ENCODE results near the gene PARP8. TPM values are rescaled to one million over a fixed set of nuclear protein-coding genes. Genes with fewer than 3 reads are reported as not detected.

Gene PARP8
- total and polyA plus RNA-seq, 7 experiments from 2014 or later: 45.7 to 188 (median 121) TPM

- peak; percentile 75 for ATAC-seq
- Mint-ChIP-seq H3K9me3 (peaks cover 0 to 4% (median 0%) of the 10 kb centered on the region in 11 donors), H3K36me3 (no peaks in the 10 kb centered on the region), H3K27me3 (peaks cover 0 to 3% (median 0%) of the 10 kb centered on the region in 5 donors), H3K27ac (no peak overlapping the region), H3K4me1 (peaks cover 0 to 23% (median 6%) of the 10 kb centered on the region in 7 donors), H3K4me3 (no peak overlapping the region)
- no peak overlapping the region for H3K4me3 ChIP-seq (ENCODE audit: low read length)
- no peaks in the 10 kb centered on the region for H3K4me1 ChIP-seq (ENCODE audit: control insufficient read depth in 2 of 2, insufficient read depth in 2 of 2, low read length in 2 of 2)
- intact Hi-C loops (cut with micrococcal nuclease): no loop called here
- no peaks in the 10 kb centered on the region for H3K36me3 ChIP-seq (ENCODE audit: control insufficient read depth in 2 of 3, insufficient read depth in 3 of 3, low read length in 3 of 3)
- POLR2A ChIA-PET: interaction anchor here (0.6 kb wide), 1 partner anchor 406 kb away, joined by 3 read pairs; no protein-coding TSS in a partner anchor
- H3K27ac ChIP-seq (ENCODE audit: low read depth, low read length): no peak overlapping the region
- DNase-seq: no peak
- no peaks in the 10 kb centered on the region for H3K9me3 ChIP-seq (ENCODE audit: control insufficient read depth in 2 of 3, low read length in 3 of 3)
- CTCF ChIA-PET: interaction anchor here (0.6 kb wide), 1 partner anchor 386 kb away, joined by 3 read pairs; no protein-coding TSS in a partner anchor
- H3K27me3 ChIP-seq (ENCODE audit: control insufficient read depth in 2 of 2, insufficient read depth in 2 of 2, low read length in 2 of 2): no peaks in the 10 kb centered on the region
These were observed 186.7 kb downstream of the PARP8 start for GRCh38 chr5:50853151-50853550.

GRCh38 chr5:50854082-50854481 lies 187.6 kb downstream of the PARP8 start:
- no peak overlapping the region for H3K4me3 Mint-ChIP-seq
- Histone ChIP-seq H3K4me3 (ENCODE audit: low read length) (no peak overlapping the region), H3K4me1 (ENCODE audit: control insufficient read depth in 2 of 2, insufficient read depth in 2 of 2, low read length in 2 of 2) (no peaks in the 10 kb centered on the region), H3K36me3 (ENCODE audit: control insufficient read depth in 2 of 3, insufficient read depth in 3 of 3, low read length in 3 of 3) (no peaks in the 10 kb centered on the region), H3K27ac (ENCODE audit: low read depth, low read length) (no peak overlapping the region), H3K27me3 (ENCODE audit: control insufficient read depth in 2 of 2, insufficient read depth in 2 of 2, low read length in 2 of 2) (no peaks in the 10 kb centered on the region), H3K9me3 (ENCODE audit: control insufficient read depth in 2 of 3, low read length in 3 of 3) (no peaks in the 10 kb centered on the region)
- peaks cover 0 to 4% (median 0%) of the 10 kb centered on the region in 11 donors for H3K9me3 Mint-ChIP-seq
- POLR2A ChIA-PET: interaction anchor here (0.6 kb wide), 1 partner anchor 407 kb away, joined by 3 read pairs; no protein-coding TSS in a partner anchor
- no peak overlapping the region for H3K27ac Mint-ChIP-seq
- DNase-seq: no peak
- H3K36me3 Mint-ChIP-seq: no peaks in the 10 kb centered on the region
- ATAC-seq: no peak
- peaks cover 0 to 3% (median 0%) of the 10 kb centered on the region in 5 donors for H3K27me3 Mint-ChIP-seq
- intact Hi-C loops (cut with micrococcal nuclease): no loop called here
- CTCF ChIA-PET: no interaction called here
- peaks cover 0 to 23% (median 6%) of the 10 kb centered on the region in 7 donors for H3K4me1 Mint-ChIP-seq

GRCh38 chr5:50855001-50855400 lies 188.6 kb downstream of the PARP8 start:
- DNase-seq (no peak), ATAC-seq (no peak)
- H3K36me3 ChIP-seq (ENCODE audit: control insufficient read depth in 2 of 3, insufficient read depth in 3 of 3, low read length in 3 of 3): no peaks in the 10 kb centered on the region
- H3K36me3 Mint-ChIP-seq: no peaks in the 10 kb centered on the region
- H3K4me1 Mint-ChIP-seq: peaks cover 0 to 23% (median 6%) of the 10 kb centered on the region in 7 donors
- CTCF ChIA-PET: no interaction called here
- H3K9me3 Mint-ChIP-seq: peaks cover 0 to 5% (median 0%) of the 10 kb centered on the region in 11 donors
- H3K27me3 ChIP-seq (ENCODE audit: control insufficient read depth in 2 of 2, insufficient read depth in 2 of 2, low read length in 2 of 2): no peaks in the 10 kb centered on the region
- H3K4me3 Mint-ChIP-seq: no peak overlapping the region
- peak overlapping the region in 1 of 9 donors; percentile 14 for H3K27ac Mint-ChIP-seq
- no peak overlapping the region for H3K27ac ChIP-seq (ENCODE audit: low read depth, low read length)
- no peaks in the 10 kb centered on the region for H3K4me1 ChIP-seq (ENCODE audit: control insufficient read depth in 2 of 2, insufficient read depth in 2 of 2, low read length in 2 of 2)
- H3K27me3 Mint-ChIP-seq: peaks cover 0 to 8% (median 4%) of the 10 kb centered on the region in 5 donors
- intact Hi-C loops (cut with micrococcal nuclease): no loop called here
- H3K4me3 ChIP-seq (ENCODE audit: low read length): no peak overlapping the region
- no peaks in the 10 kb centered on the region for H3K9me3 ChIP-seq (ENCODE audit: control insufficient read depth in 2 of 3, low read length in 3 of 3)
- POLR2A ChIA-PET: interaction anchor here (0.6 kb wide), 1 partner anchor 28 kb away, joined by 4 read pairs; no protein-coding TSS in a partner anchor

GRCh38 chr5:50856401-50857119 lies 190.1 kb downstream of the PARP8 start:
- H3K36me3 Mint-ChIP-seq: no peaks in the 10 kb centered on the region
- no peak overlapping the region for H3K27ac Mint-ChIP-seq
- no peaks in the 10 kb centered on the region for H3K36me3 ChIP-seq (ENCODE audit: control insufficient read depth in 2 of 3, insufficient read depth in 3 of 3, low read length in 3 of 3)
- no peak overlapping the region for H3K4me3 Mint-ChIP-seq
- no peaks in the 10 kb centered on the region for H3K9me3 ChIP-seq (ENCODE audit: control insufficient read depth in 2 of 3, low read length in 3 of 3)
- peaks cover 0 to 6% (median 0%) of the 10 kb centered on the region in 11 donors for H3K9me3 Mint-ChIP-seq
- no peak overlapping the region for H3K4me3 ChIP-seq (ENCODE audit: low read length)
- H3K27me3 ChIP-seq (ENCODE audit: control insufficient read depth in 2 of 2, insufficient read depth in 2 of 2, low read length in 2 of 2): no peaks in the 10 kb centered on the region
- DNase-seq (no peak), ATAC-seq (peak; percentile 45)
- peaks cover 0 to 23% (median 6%) of the 10 kb centered on the region in 7 donors for H3K4me1 Mint-ChIP-seq
- peaks cover 4 to 18% (median 10%) of the 10 kb centered on the region in 5 donors for H3K27me3 Mint-ChIP-seq
- ChIA-PET CTCF (no interaction called here), POLR2A (no interaction called here)
- no peak overlapping the region for H3K27ac ChIP-seq (ENCODE audit: low read depth, low read length)
- intact Hi-C loops (cut with micrococcal nuclease): no loop called here
- no peaks in the 10 kb centered on the region for H3K4me1 ChIP-seq (ENCODE audit: control insufficient read depth in 2 of 2, insufficient read depth in 2 of 2, low read length in 2 of 2)

GRCh38 chr5:50863534-50864170 lies 197.2 kb downstream of the PARP8 start:
- ChIA-PET CTCF (no interaction called here), POLR2A (no interaction called here)
- Histone ChIP-seq H3K27ac (ENCODE audit: low read depth, low read length) (no peak overlapping the region), H3K27me3 (ENCODE audit: control insufficient read depth in 2 of 2, insufficient read depth in 2 of 2, low read length in 2 of 2) (no peaks in the 10 kb centered on the region), H3K4me1 (ENCODE audit: control insufficient read depth in 2 of 2, insufficient read depth in 2 of 2, low read length in 2 of 2) (no peaks in the 10 kb centered on the region), H3K9me3 (ENCODE audit: control insufficient read depth in 2 of 3, low read length in 3 of 3) (no peaks in the 10 kb centered on the region), H3K4me3 (ENCODE audit: low read length) (no peak overlapping the region), H3K36me3 (ENCODE audit: control insufficient read depth in 2 of 3, insufficient read depth in 3 of 3, low read length in 3 of 3) (no peaks in the 10 kb centered on the region)
- no peaks in the 10 kb centered on the region for H3K4me1 Mint-ChIP-seq
- H3K27ac Mint-ChIP-seq: no peak overlapping the region
- no peak for ATAC-seq
- H3K9me3 Mint-ChIP-seq: peaks cover 0 to 6% (median 0%) of the 10 kb centered on the region in 11 donors
- H3K27me3 Mint-ChIP-seq: peaks cover 20 to 49% (median 34%) of the 10 kb centered on the region in 5 donors
- intact Hi-C loops (cut with micrococcal nuclease): no loop called here
- no peak overlapping the region for H3K4me3 Mint-ChIP-seq
- H3K36me3 Mint-ChIP-seq: no peaks in the 10 kb centered on the region
- DNase-seq: no peak

- Mint-ChIP-seq H3K9me3 (peaks cover 0 to 6% (median 0%) of the 10 kb centered on the region in 11 donors), H3K27me3 (peaks cover 26 to 55% (median 39%) of the 10 kb centered on the region in 5 donors), H3K4me1 (no peaks in the 10 kb centered on the region), H3K36me3 (no peaks in the 10 kb centered on the region), H3K4me3 (no peak overlapping the region), H3K27ac (no peak overlapping the region)
- H3K4me3 ChIP-seq (ENCODE audit: low read length): no peak overlapping the region
- no peak overlapping the region for H3K27ac ChIP-seq (ENCODE audit: low read depth, low read length)
- no peaks in the 10 kb centered on the region for H3K9me3 ChIP-seq (ENCODE audit: control insufficient read depth in 2 of 3, low read length in 3 of 3)
- POLR2A ChIA-PET: no interaction called here
- no peaks in the 10 kb centered on the region for H3K4me1 ChIP-seq (ENCODE audit: control insufficient read depth in 2 of 2, insufficient read depth in 2 of 2, low read length in 2 of 2)
- H3K27me3 ChIP-seq (ENCODE audit: control insufficient read depth in 2 of 2, insufficient read depth in 2 of 2, low read length in 2 of 2): no peaks in the 10 kb centered on the region
- no peaks in the 10 kb centered on the region for H3K36me3 ChIP-seq (ENCODE audit: control insufficient read depth in 2 of 3, insufficient read depth in 3 of 3, low read length in 3 of 3)
- DNase-seq: no peak
- CTCF ChIA-PET: no interaction called here
- intact Hi-C loops (cut with micrococcal nuclease): no loop called here
- no peak for ATAC-seq
These were observed 198.0 kb downstream of the PARP8 start for GRCh38 chr5:50864466-50864865.

All from naive thymus-derived CD4-positive, alpha-beta T cell (primary cell).